SU-DHL-6 (cell line): ENCODE results near the gene NCF4.

Experiments
- EZH2phosphoT487 ChIP-seq: fragments of 200-600 bp; sonication (generic), shearing (Covaris generic); conservative IDR thresholded peaks from 2 replicates; pipeline ENCODE4 v1.6.1; 2018; ENCODE audit warnings: mild to moderate bottlenecking, antibody characterized with exemption, low read length, moderate library complexity, mixed read lengths
- TF ChIP-seq, protein P1 (sequence below): fragments of 200-600 bp; sonication (generic); IDR thresholded peaks from one replicate; pipeline ENCODE4 v1.5.1; 2017; ENCODE audit warnings: antibody characterized with exemption, mild to moderate bottlenecking, low read length, moderate library complexity; ENCODE audit not compliant: insufficient read depth, poor library complexity, severe bottlenecking

- TF ChIP-seq, protein P1, sequence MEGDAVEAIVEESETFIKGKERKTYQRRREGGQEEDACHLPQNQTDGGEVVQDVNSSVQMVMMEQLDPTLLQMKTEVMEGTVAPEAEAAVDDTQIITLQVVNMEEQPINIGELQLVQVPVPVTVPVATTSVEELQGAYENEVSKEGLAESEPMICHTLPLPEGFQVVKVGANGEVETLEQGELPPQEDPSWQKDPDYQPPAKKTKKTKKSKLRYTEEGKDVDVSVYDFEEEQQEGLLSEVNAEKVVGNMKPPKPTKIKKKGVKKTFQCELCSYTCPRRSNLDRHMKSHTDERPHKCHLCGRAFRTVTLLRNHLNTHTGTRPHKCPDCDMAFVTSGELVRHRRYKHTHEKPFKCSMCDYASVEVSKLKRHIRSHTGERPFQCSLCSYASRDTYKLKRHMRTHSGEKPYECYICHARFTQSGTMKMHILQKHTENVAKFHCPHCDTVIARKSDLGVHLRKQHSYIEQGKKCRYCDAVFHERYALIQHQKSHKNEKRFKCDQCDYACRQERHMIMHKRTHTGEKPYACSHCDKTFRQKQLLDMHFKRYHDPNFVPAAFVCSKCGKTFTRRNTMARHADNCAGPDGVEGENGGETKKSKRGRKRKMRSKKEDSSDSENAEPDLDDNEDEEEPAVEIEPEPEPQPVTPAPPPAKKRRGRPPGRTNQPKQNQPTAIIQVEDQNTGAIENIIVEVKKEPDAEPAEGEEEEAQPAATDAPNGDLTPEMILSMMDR = no peak
- no peak for TF ChIP-seq EZH2phosphoT487
Measured at GRCh38 chr22:36838119-36839030, 22.4 kb upstream of the NCF4 start.
